Body of pancreas (tissue), 4 donors: ENCODE measurements around the gene CPLX3.

ENCODE experiments used
- CTCF ChIP-seq, 7 experiments: fragments of 450-650 bp in 4 of 7; fragments of 200-600 bp in 3 of 7; sonication (generic) in 3 of 7; IDR thresholded peaks; one replicate each; pipeline ENCODE4 v1.5.1; 2016 to 2019; ENCODE audit warnings: antibody characterized with exemption in 7 of 7
- POLR2A ChIP-seq, 3 donors: fragments of 450-650 bp; IDR thresholded peaks; one replicate each; pipeline ENCODE4 v1.6.1; 2016; ENCODE audit warnings: antibody characterized with exemption in 3 of 3, mild to moderate bottlenecking in 2 of 3

DNA sequence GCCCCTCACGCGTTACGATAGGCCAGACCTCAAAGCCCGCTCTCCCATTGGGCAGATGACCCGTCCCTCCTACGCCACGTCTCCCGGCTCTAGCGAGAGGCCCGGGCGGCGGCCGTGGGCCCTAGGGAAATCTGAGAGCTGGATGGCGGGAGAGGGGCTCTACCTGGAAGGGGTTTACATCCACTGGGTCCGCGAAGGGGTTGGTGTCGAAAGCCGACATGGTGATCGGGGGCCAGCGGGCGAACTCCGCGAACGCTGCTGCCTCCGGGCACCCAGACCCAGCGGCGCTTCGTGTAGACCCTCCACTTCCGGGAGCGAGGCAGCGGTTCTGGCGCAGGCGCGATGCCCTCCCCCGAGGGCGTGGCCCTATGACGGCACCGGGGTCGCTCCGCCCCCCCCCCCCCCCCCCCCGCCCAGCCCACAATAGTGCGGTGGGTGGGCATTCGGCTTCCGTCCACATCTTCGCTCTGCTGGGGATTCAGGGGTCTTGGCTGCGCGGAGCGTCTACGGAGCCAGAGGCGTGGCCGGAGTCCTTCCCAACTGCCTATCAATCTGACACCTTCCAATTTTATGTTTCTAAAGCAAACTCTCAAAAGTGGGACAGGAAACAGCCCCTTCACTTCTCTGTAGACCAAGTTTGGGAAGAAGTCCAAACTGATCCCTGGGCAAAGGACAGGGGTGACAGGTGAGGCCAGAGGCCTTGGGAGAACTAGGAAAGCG lies 46.8 kb downstream of the CPLX3 start, which contains the start of gene SCAMP2:
- TF ChIP-seq CTCF (IDR thresholded peaks at IDR 0.05) = no peak
- peak; percentile 59 to 89 (median 83) for TF ChIP-seq POLR2A (IDR thresholded peaks at IDR 0.05)
